ENCODE data around the gene CALY. TPM values are rescaled to one million over a fixed set of nuclear protein-coding genes. Genes with fewer than 3 reads are reported as not detected.

The CALY gene
- total and polyA plus RNA-seq, 11 donors, result 1.7 TPM; not detected in 10

DNA sequence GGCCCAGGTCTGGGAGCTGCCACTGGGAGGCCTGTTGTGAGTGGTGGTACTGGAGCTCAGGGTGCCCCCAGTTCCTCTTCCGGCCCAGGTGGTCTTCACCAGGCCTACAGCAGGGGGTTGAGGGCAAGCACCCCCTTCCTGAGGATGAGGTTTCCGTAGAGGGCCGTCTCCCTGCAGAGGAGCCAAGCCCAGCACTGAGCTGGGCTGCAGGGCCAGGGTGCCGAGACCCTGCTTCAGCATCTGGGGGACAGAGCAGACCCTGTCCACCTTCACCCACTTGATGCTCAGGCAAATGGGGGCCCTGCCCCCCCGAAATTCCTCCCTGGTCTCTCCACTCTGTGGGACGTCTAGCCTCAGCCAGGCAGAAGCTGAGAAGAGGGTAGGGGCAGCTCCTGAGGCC is 18.6 kb upstream of the CALY start:
- DNase-seq, result peak in 1 of 5 donors; percentile 42
- ATAC-seq, result no peak
- no peaks in the 10 kb centered on the region for H3K9me3 ChIP-seq
- no peak overlapping the region for H3K27ac ChIP-seq
- intact Hi-C loops (cut with DNase I), result no loop called here
- peaks cover 3 to 21% (median 13%) of the 10 kb centered on the region in 12 donors for H3K4me1 ChIP-seq
- H3K4me3 ChIP-seq, result no peak overlapping the region
- H3K36me3 ChIP-seq, result peaks cover 0 to 5% (median 0%) of the 10 kb centered on the region in 9 donors
- peaks cover 0 to 4% (median 0%) of the 10 kb centered on the region in 9 donors for H3K27me3 ChIP-seq
- TF ChIP-seq, protein P1, sequence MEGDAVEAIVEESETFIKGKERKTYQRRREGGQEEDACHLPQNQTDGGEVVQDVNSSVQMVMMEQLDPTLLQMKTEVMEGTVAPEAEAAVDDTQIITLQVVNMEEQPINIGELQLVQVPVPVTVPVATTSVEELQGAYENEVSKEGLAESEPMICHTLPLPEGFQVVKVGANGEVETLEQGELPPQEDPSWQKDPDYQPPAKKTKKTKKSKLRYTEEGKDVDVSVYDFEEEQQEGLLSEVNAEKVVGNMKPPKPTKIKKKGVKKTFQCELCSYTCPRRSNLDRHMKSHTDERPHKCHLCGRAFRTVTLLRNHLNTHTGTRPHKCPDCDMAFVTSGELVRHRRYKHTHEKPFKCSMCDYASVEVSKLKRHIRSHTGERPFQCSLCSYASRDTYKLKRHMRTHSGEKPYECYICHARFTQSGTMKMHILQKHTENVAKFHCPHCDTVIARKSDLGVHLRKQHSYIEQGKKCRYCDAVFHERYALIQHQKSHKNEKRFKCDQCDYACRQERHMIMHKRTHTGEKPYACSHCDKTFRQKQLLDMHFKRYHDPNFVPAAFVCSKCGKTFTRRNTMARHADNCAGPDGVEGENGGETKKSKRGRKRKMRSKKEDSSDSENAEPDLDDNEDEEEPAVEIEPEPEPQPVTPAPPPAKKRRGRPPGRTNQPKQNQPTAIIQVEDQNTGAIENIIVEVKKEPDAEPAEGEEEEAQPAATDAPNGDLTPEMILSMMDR (IDR thresholded peaks at IDR 0.05), result no peak
- TF ChIP-seq POLR2A (IDR thresholded peaks at IDR 0.05), result no peak
- 93 to 100% (median 97%) methylated on average over 2 to 6 of the region's 6 CpGs for WGBS, 4 donors

DNA sequence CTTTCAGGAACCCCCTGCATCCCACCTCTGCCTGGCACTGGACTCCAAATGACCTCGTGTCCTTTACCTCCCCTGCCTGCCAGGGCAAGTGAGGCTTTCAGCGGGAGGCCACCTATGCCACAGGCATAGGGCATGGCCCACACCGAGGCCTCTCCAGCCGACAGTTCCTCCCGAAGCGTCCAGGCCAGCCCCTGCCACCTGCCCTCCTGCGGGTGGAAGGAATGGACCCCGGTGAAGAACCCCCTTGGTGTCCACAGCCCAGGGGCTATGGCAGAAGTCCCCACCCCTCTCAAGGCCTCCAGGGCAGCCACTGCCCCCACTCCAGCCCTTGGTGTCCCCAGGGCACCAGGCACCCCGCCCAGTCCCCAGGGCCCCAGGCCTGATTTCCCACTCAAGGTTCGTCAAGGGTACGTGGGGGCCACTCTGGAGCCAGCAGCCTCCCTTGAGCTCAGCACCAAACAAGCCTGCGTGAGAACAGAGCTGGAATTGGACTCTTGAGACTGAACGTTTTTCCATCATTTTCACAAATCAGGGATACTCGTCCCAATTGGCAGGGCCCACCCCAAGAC is 18.1 kb upstream of the CALY start:
- no peak for ATAC-seq
- no peak overlapping the region for H3K4me3 ChIP-seq
- peaks cover 0 to 5% (median 0%) of the 10 kb centered on the region in 9 donors for H3K36me3 ChIP-seq
- no peak overlapping the region for H3K27ac ChIP-seq
- peak in 1 of 5 donors; percentile 53 for DNase-seq
- peaks cover 3 to 21% (median 13%) of the 10 kb centered on the region in 12 donors for H3K4me1 ChIP-seq
- peaks cover 0 to 9% (median 0%) of the 10 kb centered on the region in 9 donors for H3K27me3 ChIP-seq
- TF ChIP-seq POLR2A (IDR thresholded peaks at IDR 0.05), result no peak
- intact Hi-C loops (cut with DNase I), result no loop called here
- H3K9me3 ChIP-seq, result no peaks in the 10 kb centered on the region
- WGBS, 4 donors, result 93 to 96% (median 95%) methylated on average over 12 to 14 of the region's 14 CpGs

DNA sequence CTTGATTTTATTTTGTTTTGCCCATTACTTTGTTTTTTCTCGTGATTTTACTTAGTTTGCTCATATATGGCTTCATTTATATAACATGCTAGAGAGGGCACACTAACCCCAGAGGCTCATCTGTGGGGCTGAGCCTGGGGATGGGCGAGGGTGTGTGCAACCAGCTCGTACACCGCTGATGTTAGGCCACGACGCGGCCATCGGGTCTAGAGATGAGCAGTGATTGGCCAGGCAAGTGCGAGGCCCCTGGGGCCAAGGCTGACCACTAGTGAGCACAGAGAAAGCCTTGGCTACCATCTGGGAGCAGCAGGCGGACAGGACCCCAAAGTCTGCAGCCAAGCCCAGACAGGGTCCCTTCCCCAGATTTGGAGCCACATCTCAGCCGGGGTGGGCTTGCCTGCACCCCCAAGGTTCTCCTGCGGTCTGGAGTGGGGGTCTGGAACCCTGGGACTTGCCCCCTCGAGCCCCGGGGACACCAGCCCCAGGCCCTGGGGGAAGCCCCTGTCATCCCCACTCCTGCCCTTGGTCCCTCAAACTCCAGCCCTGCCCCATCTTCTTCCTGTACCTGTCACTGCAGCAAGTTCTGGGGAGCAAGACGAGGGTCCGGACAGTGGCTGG is 17.4 kb upstream of the CALY start:
- no peak for ATAC-seq
- no peak for TF ChIP-seq POLR2A (IDR thresholded peaks at IDR 0.05)
- TF ChIP-seq, protein P1 (IDR thresholded peaks at IDR 0.05), result no peak
- 87 to 93% (median 88%) methylated on average over 14 to 16 of the region's 16 CpGs for WGBS, 4 donors
- intact Hi-C loops (cut with DNase I), result no loop called here
- H3K27me3 ChIP-seq, result peaks cover 0 to 10% (median 0%) of the 10 kb centered on the region in 9 donors
- peaks cover 3 to 21% (median 13%) of the 10 kb centered on the region in 12 donors for H3K4me1 ChIP-seq
- peaks cover 0 to 5% (median 0%) of the 10 kb centered on the region in 9 donors for H3K36me3 ChIP-seq
- no peak overlapping the region for H3K4me3 ChIP-seq
- peak in 1 of 5 donors; percentile 54 for DNase-seq
- no peak overlapping the region for H3K27ac ChIP-seq
- no peaks in the 10 kb centered on the region for H3K9me3 ChIP-seq

DNA sequence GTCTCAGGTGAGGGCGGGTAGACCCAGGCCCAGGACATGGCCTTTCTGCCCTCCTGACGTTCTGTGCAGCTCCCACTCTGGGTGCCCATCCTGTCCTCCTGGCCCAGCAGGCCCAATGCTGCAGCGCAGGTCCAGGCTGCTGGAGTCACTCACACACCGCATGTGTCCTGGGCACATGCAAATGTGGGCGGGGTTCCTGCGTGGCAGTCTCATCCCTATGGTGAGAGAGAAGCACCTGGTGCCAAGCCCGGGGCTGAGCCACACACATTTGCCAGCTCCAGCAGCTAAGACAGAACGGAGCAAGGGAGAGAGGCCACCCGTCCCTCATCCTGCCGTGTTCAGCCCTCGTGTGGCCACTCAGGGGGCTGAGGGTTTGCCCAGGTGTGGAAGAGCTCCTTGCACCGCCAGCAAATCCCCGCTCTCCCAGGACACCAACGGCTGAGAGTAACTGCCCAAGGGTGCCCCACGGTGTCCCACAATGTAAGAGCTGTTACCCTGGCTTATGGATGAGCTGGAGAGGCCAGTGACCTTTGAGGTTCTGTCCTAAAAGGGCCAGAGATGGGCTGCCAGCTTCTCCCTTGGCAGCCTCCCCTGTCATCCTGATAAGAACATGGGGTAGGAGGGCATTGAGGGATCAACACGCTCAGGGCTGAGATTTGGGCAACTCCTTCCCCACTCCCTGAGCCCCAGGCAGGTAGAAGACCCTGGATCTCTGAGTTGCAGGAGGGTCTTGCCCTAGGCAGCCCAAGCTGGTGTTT is 16.7 kb upstream of the CALY start:
- WGBS, 4 donors, result 71 to 91% (median 84%) methylated on average over 3 to 16 of the region's 16 CpGs
- H3K36me3 ChIP-seq, result peaks cover 0 to 5% (median 0%) of the 10 kb centered on the region in 9 donors
- intact Hi-C loops (cut with DNase I), result no loop called here
- no peak for TF ChIP-seq POLR2A (IDR thresholded peaks at IDR 0.05)
- TF ChIP-seq, protein P1 (IDR thresholded peaks at IDR 0.05), result no peak
- peak in 1 of 5 donors; percentile 50 for DNase-seq
- no peak overlapping the region for H3K27ac ChIP-seq
- H3K4me1 ChIP-seq, result peaks cover 3 to 21% (median 13%) of the 10 kb centered on the region in 12 donors
- H3K4me3 ChIP-seq, result no peak overlapping the region
- H3K9me3 ChIP-seq, result no peaks in the 10 kb centered on the region
- peaks cover 0 to 15% (median 0%) of the 10 kb centered on the region in 9 donors for H3K27me3 ChIP-seq
- ATAC-seq, result no peak

Data from heart left ventricle (tissue), 16 donors.